SJSA1 (cell line): ENCODE data around the gene IL17RB. TPM values are rescaled to one million over a fixed set of nuclear protein-coding genes. Genes with fewer than 3 reads are reported as not detected.

ENCODE experiments used
- DNase-seq, 2 experiments: peaks; one replicate each; pipeline ENCODE4 v3.0.0-alpha.2; 2015 to 2020; ENCODE audit warnings: low spot score in 2 of 2, low read depth in 1 of 2
- H3K27ac ChIP-seq: fragments of 250-450 bp; sonication (Bioruptor Pico); 2 replicates; pipeline ENCODE4 v1.5.1; 2020; ENCODE audit warnings: mild to moderate bottlenecking, moderate library complexity
- H3K27me3 ChIP-seq: fragments of 250-450 bp; sonication (Bioruptor Pico); replicated peaks from 2 replicates; pipeline ENCODE4 v1.5.1; 2020; ENCODE audit warnings: mild to moderate bottlenecking, moderate library complexity
- H3K36me3 ChIP-seq: fragments of 250-450 bp; sonication (Bioruptor Pico); 2 replicates; pipeline ENCODE4 v1.5.1; 2020; ENCODE audit warnings: mild to moderate bottlenecking
- H3K4me1 ChIP-seq: fragments of 250-450 bp; sonication (Bioruptor Pico); replicated peaks from 2 replicates; pipeline ENCODE4 v1.6.1; 2021; ENCODE audit warnings: mild to moderate bottlenecking
- H3K4me3 ChIP-seq: fragments of 250-450 bp; sonication (Bioruptor Pico); 2 replicates; pipeline ENCODE4 v1.5.1; 2020; ENCODE audit warnings: mild to moderate bottlenecking
- H3K9me3 ChIP-seq: fragments of 250-450 bp; sonication (Bioruptor Pico); replicated peaks from 2 replicates; pipeline ENCODE4 v1.5.1; 2020; ENCODE audit warnings: mild to moderate bottlenecking
- total RNA-seq: library from RNA; depleted of rRNA; stranded (reverse); fragments of >200 nt; shearing (Covaris generic); gene quantifications from 2 replicates; pipeline ENCODE4 v1.2.3, GENCODE V29; 2014; rRNA removed

IL17RB gene
- total RNA-seq, 1 experiment from 2014 or later: not detected

- no peaks in the 10 kb centered on the region for H3K9me3 ChIP-seq
- H3K27ac ChIP-seq: no peak overlapping the region
- H3K4me1 ChIP-seq: no peaks in the 10 kb centered on the region
- peaks cover 10% of the 10 kb centered on the region; the same call in 1 of the 2 replicates for H3K27me3 ChIP-seq
- no peak overlapping the region for H3K4me3 ChIP-seq
- H3K36me3 ChIP-seq: no peaks in the 10 kb centered on the region
- DNase-seq: no peak
Measured at GRCh38 chr3:53913401-53913800, 67.0 kb downstream of the IL17RB start.

Other genes with a start within 250 kb of the IL17RB start
- 0.47 TPM in 1 of 2 replicates, not detected in the other for gene CHDH, start 149 bp upstream of the IL17RB start, total RNA-seq
- gene ACTR8, start 35.6 kb downstream of the IL17RB start, total RNA-seq: 11.7 and 21.4 TPM in 2 replicates
- gene SELENOK, start 45.3 kb downstream of the IL17RB start, total RNA-seq: 51.1 and 64.8 TPM in 2 replicates